Measurements from ENCODE around the gene AMN1. TPM values are rescaled to one million over a fixed set of nuclear protein-coding genes. Genes with fewer than 3 reads are reported as not detected.

The AMN1 gene
- total and polyA plus RNA-seq, 2 donors from 2014 or later = 12.5 to 13.9 TPM

- Histone ChIP-seq H3K4me1 (ENCODE audit: control insufficient read depth in 2 of 3, insufficient read depth in 2 of 3, low read depth in 1 of 3, low read length in 3 of 3) (peaks cover 3 to 8% (median 4%) of the 10 kb centered on the region in 3 donors), H3K27me3 (ENCODE audit: control insufficient read depth, insufficient read depth, low read length) (no peaks in the 10 kb centered on the region), H3K36me3 (ENCODE audit: control insufficient read depth in 2 of 3, insufficient read depth in 3 of 3, low read length in 3 of 3) (no peaks in the 10 kb centered on the region), H3K9me3 (ENCODE audit: control insufficient read depth in 2 of 3, insufficient read depth in 1 of 3, low read length in 3 of 3) (no peaks in the 10 kb centered on the region), H3K27ac (ENCODE audit: low read depth in 2 of 2, low read length in 2 of 2) (peak overlapping the region in 1 of 2 donors; percentile 53), H3K4me3 (ENCODE audit: low read length in 3 of 3) (peak overlapping the region in 2 of 3 donors; percentile 6 to 18), H3K9ac (ENCODE audit: low read length in 3 of 3) (no peak overlapping the region)
- peak; percentile 20 to 94 (median 75) for DNase-seq
- TF ChIP-seq CTCF (IDR thresholded peaks at IDR 0.05; ENCODE audit: borderline replicate concordance, extremely low read depth, insufficient read depth) = no peak
- FAIRE-seq = no peak
- intact Hi-C loops (cut with DNase I) = loop anchor here (5.0 kb wide), 1 partner anchor 228 kb away; no protein-coding TSS in a partner anchor
Measured at GRCh38 chr12:31629756-31630732, 98.8 kb downstream of the AMN1 start.

- Histone ChIP-seq H3K36me3 (ENCODE audit: control insufficient read depth in 2 of 3, insufficient read depth in 3 of 3, low read length in 3 of 3) (no peaks in the 10 kb centered on the region), H3K9me3 (ENCODE audit: control insufficient read depth in 2 of 3, insufficient read depth in 1 of 3, low read length in 3 of 3) (no peaks in the 10 kb centered on the region), H3K4me1 (ENCODE audit: control insufficient read depth in 2 of 3, insufficient read depth in 2 of 3, low read depth in 1 of 3, low read length in 3 of 3) (peaks cover 3 to 8% (median 4%) of the 10 kb centered on the region in 3 donors), H3K27me3 (ENCODE audit: control insufficient read depth, insufficient read depth, low read length) (no peaks in the 10 kb centered on the region), H3K9ac (ENCODE audit: low read length in 3 of 3) (no peak overlapping the region), H3K27ac (ENCODE audit: low read depth in 2 of 2, low read length in 2 of 2) (no peak overlapping the region), H3K4me3 (ENCODE audit: low read length in 3 of 3) (no peak overlapping the region)
- FAIRE-seq (no peak), DNase-seq (peak in 2 of 5 donors; percentile 24 to 49)
- intact Hi-C loops (cut with DNase I) = no loop called here
- TF ChIP-seq CTCF (IDR thresholded peaks at IDR 0.05; ENCODE audit: borderline replicate concordance, extremely low read depth, insufficient read depth) = no peak
Measured at GRCh38 chr12:31627456-31628054, 101.3 kb downstream of the AMN1 start.

- Histone ChIP-seq H3K36me3 (ENCODE audit: control insufficient read depth in 2 of 3, insufficient read depth in 3 of 3, low read length in 3 of 3) (no peaks in the 10 kb centered on the region), H3K9ac (ENCODE audit: low read length in 3 of 3) (no peak overlapping the region), H3K9me3 (ENCODE audit: control insufficient read depth in 2 of 3, insufficient read depth in 1 of 3, low read length in 3 of 3) (no peaks in the 10 kb centered on the region), H3K27me3 (ENCODE audit: control insufficient read depth, insufficient read depth, low read length) (no peaks in the 10 kb centered on the region), H3K4me3 (ENCODE audit: low read length in 3 of 3) (no peak overlapping the region), H3K4me1 (ENCODE audit: control insufficient read depth in 2 of 3, insufficient read depth in 2 of 3, low read depth in 1 of 3, low read length in 3 of 3) (peaks cover 3 to 8% (median 4%) of the 10 kb centered on the region in 3 donors), H3K27ac (ENCODE audit: low read depth in 2 of 2, low read length in 2 of 2) (no peak overlapping the region)
- TF ChIP-seq CTCF (IDR thresholded peaks at IDR 0.05; ENCODE audit: borderline replicate concordance, extremely low read depth, insufficient read depth) = no peak
- DNase-seq (no peak), FAIRE-seq (no peak)
- intact Hi-C loops (cut with DNase I) = no loop called here
Measured at GRCh38 chr12:31626270-31626995, 102.4 kb downstream of the AMN1 start.

Data from kidney (tissue), 14 donors.